ENCODE results near the gene SIRPD. TPM values are rescaled to one million over a fixed set of nuclear protein-coding genes. Genes with fewer than 3 reads are reported as not detected.
"Not testable (repeated sequence)": the region's sequence is repeated elsewhere in the genome, so short reads cannot be mapped to it uniquely, and the experiment has no call there.

SIRPD gene
- total RNA-seq, 2 donors from 2014 or later = not detected

- no peaks in the 10 kb centered on the region for H3K9me3 ChIP-seq (ENCODE audit: control insufficient read depth, low read length, poor library complexity, severe bottlenecking)
- Mint-ChIP-seq H3K4me3 (no peak overlapping the region), H3K4me1 (peaks cover 6% of the 10 kb centered on the region), H3K27ac (no peak overlapping the region), H3K36me3 (ENCODE audit: low read depth) (peaks cover 7% of the 10 kb centered on the region), H3K27me3 (peaks cover 89% of the 10 kb centered on the region)
- no peak for DNase-seq
- ATAC-seq = no peak
Measured at GRCh38 chr20:1500496-1500895, 57.0 kb downstream of the SIRPD start.

DNA sequence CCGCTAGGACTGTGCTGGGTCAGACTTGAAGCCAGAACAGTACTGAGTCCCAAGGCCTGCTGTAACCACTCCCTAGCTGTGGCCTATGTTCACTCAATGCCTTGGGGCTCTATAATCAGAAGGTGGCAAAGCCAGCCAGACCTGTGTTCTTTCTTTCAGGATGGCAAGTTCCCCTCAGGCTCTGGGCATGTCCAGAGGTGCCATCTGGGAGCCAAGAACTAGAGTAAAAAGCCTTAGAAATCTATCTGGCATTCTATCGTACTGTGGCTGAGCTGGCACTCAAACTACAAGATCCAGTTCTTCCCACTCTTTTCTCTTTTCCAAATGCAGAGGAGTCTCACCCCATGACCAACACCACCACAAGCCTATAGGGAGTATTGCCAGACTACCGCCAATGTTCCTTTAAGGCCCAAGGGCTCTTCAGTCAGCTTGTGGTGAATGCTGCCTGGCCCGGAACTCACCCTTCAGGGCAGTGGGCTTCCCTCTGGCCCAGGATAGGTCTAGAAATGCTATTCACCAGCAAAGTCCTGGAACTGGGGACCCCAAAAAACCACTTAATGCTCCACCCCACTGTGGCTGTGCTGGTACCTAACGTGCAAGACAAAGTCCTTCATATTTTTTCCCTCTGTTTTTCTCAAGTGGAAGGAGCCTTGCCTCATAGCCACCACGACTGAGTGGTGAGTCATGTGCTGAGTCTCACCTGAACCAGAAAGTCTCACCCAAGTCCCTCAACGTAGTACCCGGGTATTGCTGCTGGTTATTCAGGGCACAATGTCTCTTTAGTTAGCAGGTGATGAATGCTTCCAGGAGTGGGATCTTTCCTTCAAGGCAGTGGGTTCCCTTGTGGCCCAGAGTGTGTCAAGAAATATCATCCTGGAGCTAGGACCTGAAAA, 57.7 kb downstream of the SIRPD start:
- H3K9me3 ChIP-seq (ENCODE audit: control insufficient read depth, low read length, poor library complexity, severe bottlenecking) = no peaks in the 10 kb centered on the region
- Mint-ChIP-seq H3K27ac (no peak overlapping the region), H3K36me3 (ENCODE audit: low read depth) (peaks cover 7% of the 10 kb centered on the region), H3K4me3 (no peak overlapping the region), H3K27me3 (peaks cover 89% of the 10 kb centered on the region), H3K4me1 (peaks cover 6% of the 10 kb centered on the region)
- no peak for ATAC-seq
- no peak for DNase-seq

DNA sequence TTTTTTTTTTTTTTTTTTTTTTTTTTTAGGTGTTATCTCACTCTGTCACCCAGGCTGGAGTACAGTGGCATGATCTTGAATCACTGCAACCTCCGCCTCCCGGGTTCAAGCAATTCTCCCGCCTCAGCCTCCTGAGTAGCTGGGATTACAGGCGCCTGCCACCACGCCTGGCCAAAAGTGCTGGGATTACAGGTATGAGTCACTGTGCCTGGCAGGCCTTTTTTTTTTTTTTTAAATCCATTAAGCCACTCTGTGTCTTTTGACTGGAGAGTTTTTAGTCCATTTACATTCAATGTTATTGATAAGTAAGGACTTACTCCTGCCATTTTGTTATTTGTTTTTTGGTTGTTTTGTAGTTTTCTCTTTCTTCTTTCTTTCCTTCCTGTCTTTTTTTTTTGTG, 60.1 kb downstream of the SIRPD start:
- peaks cover 83% of the 10 kb centered on the region for H3K27me3 Mint-ChIP-seq
- not testable (repeated sequence) for DNase-seq

GRCh38 chr20:1496930-1497329, 60.6 kb downstream of the SIRPD start:
- H3K4me3 Mint-ChIP-seq = no peak overlapping the region
- no peak overlapping the region for H3K27ac Mint-ChIP-seq
- H3K27me3 Mint-ChIP-seq = peaks cover 79% of the 10 kb centered on the region
- ATAC-seq = no peak
- H3K9me3 ChIP-seq (ENCODE audit: control insufficient read depth, low read length, poor library complexity, severe bottlenecking) = no peaks in the 10 kb centered on the region
- peaks cover 2% of the 10 kb centered on the region for H3K4me1 Mint-ChIP-seq
- DNase-seq = no peak
- peaks cover 3% of the 10 kb centered on the region for H3K36me3 Mint-ChIP-seq (ENCODE audit: low read depth)

More for the DNA sequence above, 60.1 kb downstream of the SIRPD start:
- ATAC-seq; H3K36me3 Mint-ChIP-seq (ENCODE audit: low read depth); H3K9me3 ChIP-seq (ENCODE audit: control insufficient read depth, low read length, poor library complexity, severe bottlenecking); H3K27ac Mint-ChIP-seq; H3K4me1 Mint-ChIP-seq; H3K4me3 Mint-ChIP-seq: not testable (repeated sequence)

- H3K27ac Mint-ChIP-seq = no peak overlapping the region
Measured at GRCh38 chr20:1494436-1494835, 63.1 kb downstream of the SIRPD start.

GRCh38 chr20:1493536-1493935, 64.0 kb downstream of the SIRPD start:
- Mint-ChIP-seq H3K4me3 (no peak overlapping the region), H3K27me3 (peaks cover 72% of the 10 kb centered on the region), H3K4me1 (no peaks in the 10 kb centered on the region), H3K36me3 (ENCODE audit: low read depth) (no peaks in the 10 kb centered on the region), H3K27ac (no peak overlapping the region)
- DNase-seq (no peak), ATAC-seq (no peak)
- H3K9me3 ChIP-seq (ENCODE audit: control insufficient read depth, low read length, poor library complexity, severe bottlenecking) = no peaks in the 10 kb centered on the region

More at GRCh38 chr20:1494436-1494835, 63.1 kb downstream of the SIRPD start:
- Mint-ChIP-seq H3K4me1 (no peaks in the 10 kb centered on the region), H3K36me3 (ENCODE audit: low read depth) (no peaks in the 10 kb centered on the region), H3K27me3 (peaks cover 72% of the 10 kb centered on the region), H3K4me3 (no peak overlapping the region)
- DNase-seq (no peak), ATAC-seq (no peak)
- H3K9me3 ChIP-seq (ENCODE audit: control insufficient read depth, low read length, poor library complexity, severe bottlenecking) = no peaks in the 10 kb centered on the region

GRCh38 chr20:1491860-1492642, 65.5 kb downstream of the SIRPD start:
- no peak overlapping the region for H3K27ac Mint-ChIP-seq
- H3K27me3 Mint-ChIP-seq = peaks cover 71% of the 10 kb centered on the region
- H3K4me1 Mint-ChIP-seq = no peaks in the 10 kb centered on the region
- no peaks in the 10 kb centered on the region for H3K9me3 ChIP-seq (ENCODE audit: control insufficient read depth, low read length, poor library complexity, severe bottlenecking)
- H3K4me3 Mint-ChIP-seq = no peak overlapping the region
- DNase-seq (no peak), ATAC-seq (no peak)
- H3K36me3 Mint-ChIP-seq (ENCODE audit: low read depth) = no peaks in the 10 kb centered on the region

DNA sequence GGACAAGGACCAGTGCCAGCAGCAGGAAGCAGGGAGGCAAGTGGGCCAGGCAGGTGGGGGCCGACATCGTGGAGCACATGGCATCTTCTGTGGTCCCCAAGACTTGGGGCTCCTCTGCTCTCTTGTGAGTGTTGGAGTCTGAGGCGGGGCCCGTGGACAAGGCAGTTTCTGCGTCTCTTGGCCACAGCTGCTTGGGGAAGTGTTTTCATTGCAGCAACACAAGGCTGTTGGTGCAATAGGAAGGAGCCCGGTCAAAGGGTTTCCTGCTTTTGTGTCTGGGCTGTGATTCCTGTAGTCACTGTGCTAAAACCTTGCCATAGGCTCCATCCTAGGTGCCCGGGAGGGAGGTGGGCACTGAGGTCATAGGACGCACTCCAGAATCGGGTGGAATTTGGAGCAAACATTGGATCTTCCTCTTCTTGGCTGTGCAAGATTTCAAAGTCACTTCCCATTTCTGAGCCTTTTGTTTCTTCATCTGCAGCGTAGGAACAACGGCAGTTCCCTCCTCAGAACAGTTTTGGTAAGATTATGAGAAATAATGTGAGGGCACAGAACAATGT, 66.1 kb downstream of the SIRPD start, which contains the start of gene SIRPB2:
TSS of gene SIRPB2 (minus strand) at position 140 of the 560 bp plus-strand sequence. CDS start at position 79, 61 bp downstream.
- Mint-ChIP-seq H3K27me3 (peaks cover 69% of the 10 kb centered on the region), H3K27ac (no peak within 1 kb of the TSS), H3K4me3 (no peak within 1 kb of the TSS), H3K36me3 (ENCODE audit: low read depth) (no peaks in the 10 kb centered on the region), H3K4me1 (no peaks in the 10 kb centered on the region)
- no peak for ATAC-seq
- DNase-seq = no peak
- H3K9me3 ChIP-seq (ENCODE audit: control insufficient read depth, low read length, poor library complexity, severe bottlenecking) = no peaks in the 10 kb centered on the region

DNA sequence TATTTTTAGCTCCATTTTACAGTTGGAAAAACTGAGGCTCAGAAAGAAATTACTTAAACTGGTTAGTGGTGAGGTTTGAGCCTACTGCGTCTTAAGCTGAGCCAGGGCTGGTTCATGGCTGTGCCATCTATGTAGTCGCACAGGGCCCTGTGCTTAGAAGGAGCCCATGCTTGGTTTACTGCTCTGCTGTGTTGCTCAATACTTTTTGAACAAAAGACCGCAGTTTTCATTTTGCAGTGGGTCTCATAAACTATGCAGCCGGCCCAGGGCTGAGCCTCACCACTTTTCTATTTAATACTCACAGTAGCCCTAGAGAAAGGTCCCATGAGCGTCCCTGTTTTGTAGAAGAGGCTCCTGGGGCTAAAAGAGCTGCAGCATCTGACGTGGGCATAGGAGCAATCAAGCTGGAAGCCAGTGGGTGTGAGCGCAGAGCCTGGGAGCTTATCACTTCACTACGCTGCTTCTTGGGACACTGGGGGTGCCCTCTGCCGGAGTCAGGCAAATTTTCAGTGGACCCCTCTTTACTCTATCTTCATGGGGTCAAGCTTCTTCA, 66.8 kb downstream of the SIRPD start:
- H3K9me3 ChIP-seq (ENCODE audit: control insufficient read depth, low read length, poor library complexity, severe bottlenecking) = no peaks in the 10 kb centered on the region
- H3K4me1 Mint-ChIP-seq = no peaks in the 10 kb centered on the region
- DNase-seq = no peak
- H3K36me3 Mint-ChIP-seq (ENCODE audit: low read depth) = no peaks in the 10 kb centered on the region
- ATAC-seq = no peak
- no peak overlapping the region for H3K4me3 Mint-ChIP-seq
- no peak overlapping the region for H3K27ac Mint-ChIP-seq
- H3K27me3 Mint-ChIP-seq = peaks cover 65% of the 10 kb centered on the region

DNA sequence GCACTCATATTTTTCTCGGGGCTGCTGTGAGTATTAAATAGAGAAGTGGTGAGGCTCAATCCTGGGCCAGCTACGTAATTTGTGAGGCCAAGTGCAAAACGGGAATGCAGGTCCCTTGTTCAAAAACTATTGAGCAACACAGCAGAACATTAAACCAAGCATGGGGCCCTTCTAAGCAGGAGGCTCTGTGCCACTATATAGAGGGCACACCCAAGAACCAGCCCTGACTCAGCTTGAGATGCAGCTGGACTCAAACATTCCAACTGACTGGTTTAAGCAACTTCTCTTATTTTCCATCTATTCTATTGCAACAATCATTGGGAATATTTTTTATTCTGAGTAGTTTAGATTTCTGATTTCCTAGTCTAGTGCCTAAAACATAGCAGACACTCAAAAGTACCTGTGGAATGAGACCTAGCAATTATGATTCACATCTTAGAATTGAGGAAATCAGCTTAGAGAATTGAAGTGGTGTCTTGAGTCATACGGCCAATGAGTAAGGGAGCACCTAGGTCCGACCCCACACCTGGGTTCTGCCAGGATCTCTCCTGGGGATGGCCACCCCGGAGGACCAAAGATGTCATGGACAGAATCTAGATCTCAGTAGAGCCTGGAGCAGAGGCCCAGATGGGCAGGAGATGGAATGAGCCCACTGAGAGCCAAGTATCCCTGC, 67.6 kb downstream of the SIRPD start:
- DNase-seq (no peak), ATAC-seq (no peak)
- peak overlapping the region; percentile 36 for H3K4me3 Mint-ChIP-seq
- no peak overlapping the region for H3K27ac Mint-ChIP-seq
- no peaks in the 10 kb centered on the region for H3K36me3 Mint-ChIP-seq (ENCODE audit: low read depth)
- H3K9me3 ChIP-seq (ENCODE audit: control insufficient read depth, low read length, poor library complexity, severe bottlenecking) = no peaks in the 10 kb centered on the region
- peaks cover 65% of the 10 kb centered on the region for H3K27me3 Mint-ChIP-seq
- H3K4me1 Mint-ChIP-seq = no peaks in the 10 kb centered on the region

DNA sequence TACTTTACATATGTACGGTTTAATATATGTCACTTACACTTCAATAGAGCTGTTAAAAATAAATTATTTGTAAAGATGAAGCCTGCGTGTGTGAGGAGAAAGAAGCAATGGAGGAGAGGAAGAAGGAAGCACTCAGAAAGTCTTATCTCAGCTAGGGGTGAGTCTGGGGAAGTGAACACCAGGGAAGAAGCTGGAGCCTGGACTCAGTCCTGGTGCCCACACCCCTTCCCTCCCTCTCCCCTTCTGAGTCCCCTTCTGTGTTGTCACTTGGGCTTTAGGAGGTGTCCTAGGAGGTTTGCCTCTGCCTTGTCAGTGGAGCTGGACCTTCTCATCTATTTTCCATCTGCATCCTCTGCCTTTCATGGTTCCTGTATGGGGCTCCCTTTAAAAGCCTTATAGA, 68.2 kb downstream of the SIRPD start:
- Mint-ChIP-seq H3K27me3 (peaks cover 65% of the 10 kb centered on the region), H3K27ac (no peak overlapping the region)
- ATAC-seq = no peak

DNA sequence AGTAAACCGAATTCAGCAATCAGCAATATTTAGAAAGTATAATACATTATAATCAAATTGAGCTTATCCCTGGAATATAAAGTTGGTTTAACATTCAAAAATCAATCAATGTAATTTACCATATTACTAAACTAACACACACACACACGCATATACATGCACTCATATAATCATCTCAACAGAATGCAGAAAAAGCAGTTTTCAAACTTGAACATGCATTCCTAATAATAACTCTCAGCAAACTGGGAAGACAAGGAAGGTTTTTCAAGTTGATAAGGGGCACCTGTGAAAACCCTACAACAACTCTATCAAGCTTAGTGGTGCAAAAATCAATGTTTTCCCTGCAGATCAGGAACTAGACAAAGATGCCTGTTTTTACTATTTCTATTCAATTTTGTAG, 70.9 kb downstream of the SIRPD start:
- H3K27ac Mint-ChIP-seq = no peak overlapping the region
- no peaks in the 10 kb centered on the region for H3K9me3 ChIP-seq (ENCODE audit: control insufficient read depth, low read length, poor library complexity, severe bottlenecking)
- DNase-seq (no peak), ATAC-seq (no peak)
- H3K4me3 Mint-ChIP-seq = no peak overlapping the region
- H3K4me1 Mint-ChIP-seq = no peaks in the 10 kb centered on the region
- peaks cover 80% of the 10 kb centered on the region for H3K27me3 Mint-ChIP-seq
- peaks cover 5% of the 10 kb centered on the region for H3K36me3 Mint-ChIP-seq (ENCODE audit: low read depth)

More for the DNA sequence above, 68.2 kb downstream of the SIRPD start:
- H3K36me3 Mint-ChIP-seq (ENCODE audit: low read depth) = no peaks in the 10 kb centered on the region
- H3K9me3 ChIP-seq (ENCODE audit: control insufficient read depth, low read length, poor library complexity, severe bottlenecking) = no peaks in the 10 kb centered on the region
- no peak overlapping the region for H3K4me3 Mint-ChIP-seq
- no peak for DNase-seq
- no peaks in the 10 kb centered on the region for H3K4me1 Mint-ChIP-seq

Data from T-helper 17 cell (primary cell).